Mucosa of rectum (tissue), 2 donors: ENCODE data around the gene COL18A1.

Experiments used
- H3K27ac ChIP-seq, 2 donors: one replicate each; pipeline ENCODE4 v1.7.0; 2013; ENCODE audit warnings: inconsistent platforms in 2 of 2, low read depth in 2 of 2, low read length in 2 of 2
- H3K27me3 ChIP-seq, 2 donors: one replicate each; pipeline ENCODE4 v1.7.0; 2013; ENCODE audit warnings: low read length in 2 of 2; ENCODE audit not compliant: control insufficient read depth in 2 of 2, insufficient read depth in 2 of 2
- H3K36me3 ChIP-seq, 2 donors: one replicate each; pipeline ENCODE4 v1.7.0; 2013; ENCODE audit warnings: low read length in 2 of 2; ENCODE audit not compliant: control insufficient read depth in 2 of 2, insufficient read depth in 2 of 2
- H3K4me1 ChIP-seq, 2 donors: one replicate each; pipeline ENCODE4 v1.7.0; 2013; ENCODE audit warnings: low read length in 2 of 2, mild to moderate bottlenecking in 1 of 2; ENCODE audit not compliant: control insufficient read depth in 2 of 2, insufficient read depth in 2 of 2
- H3K4me3 ChIP-seq, 2 donors: one replicate each; pipeline ENCODE4 v1.7.0; 2013; ENCODE audit warnings: low read length in 2 of 2
- H3K9ac ChIP-seq, 2 donors: one replicate each; pipeline ENCODE4 v1.7.0; 2013; ENCODE audit warnings: low read length in 2 of 2, low read depth in 1 of 2, mild to moderate bottlenecking in 1 of 2
- H3K9me3 ChIP-seq, 2 donors: one replicate each; pipeline ENCODE4 v1.7.0; 2013; ENCODE audit warnings: low read length in 2 of 2; ENCODE audit not compliant: control insufficient read depth in 2 of 2
- donor health status: healthy.
- donor health status: Normal muscosa, but diverticular disease.

Gene COL18A1

DNA sequence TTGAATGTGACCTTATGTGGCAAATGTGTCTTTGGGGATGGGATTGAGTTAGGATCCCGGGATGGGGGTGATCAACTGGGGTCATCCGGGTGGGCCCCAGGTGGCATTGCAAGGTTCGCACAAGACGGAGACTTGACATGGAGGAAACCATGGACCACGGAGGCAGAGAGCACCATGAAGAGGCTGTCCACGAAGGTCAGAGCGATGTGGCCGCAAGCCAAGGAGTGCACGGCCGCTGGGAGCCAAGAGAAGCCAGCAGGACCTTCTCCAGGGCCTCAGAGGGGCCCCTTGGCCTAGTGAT lies 22.3 kb upstream of the COL18A1 start:
- H3K36me3 ChIP-seq = no peaks in the 10 kb centered on the region
- H3K4me3 ChIP-seq = no peak overlapping the region
- no peaks in the 10 kb centered on the region for H3K27me3 ChIP-seq
- no peak overlapping the region for H3K9ac ChIP-seq
- H3K27ac ChIP-seq = no peak overlapping the region
- no peaks in the 10 kb centered on the region for H3K9me3 ChIP-seq
- H3K4me1 ChIP-seq = no peaks in the 10 kb centered on the region

DNA sequence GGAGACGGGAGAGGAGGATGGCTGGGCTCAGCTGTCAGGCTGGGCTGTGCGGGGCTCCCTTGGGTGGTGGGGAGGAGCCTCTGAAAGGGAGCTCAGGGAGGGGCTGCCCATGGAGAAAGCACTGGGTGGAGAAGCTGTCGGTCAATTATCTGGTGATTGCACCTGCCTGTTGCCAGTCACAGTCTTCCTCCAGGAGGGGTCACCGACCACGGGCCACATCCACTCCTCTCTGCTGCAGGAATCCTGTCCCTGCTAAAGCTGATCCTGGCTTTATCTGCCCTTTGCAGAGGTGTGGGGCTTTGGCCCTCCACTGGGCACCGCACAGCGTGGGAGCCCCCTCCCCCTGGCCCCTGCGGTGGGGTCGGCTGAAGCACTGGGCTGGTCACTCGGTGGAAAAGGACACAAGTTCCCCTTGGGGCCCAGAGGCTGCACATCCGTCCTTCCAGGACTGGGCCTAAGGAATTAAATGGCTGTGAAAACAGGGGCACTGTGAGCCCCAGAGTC lies 21.8 kb upstream of the COL18A1 start:
- Histone ChIP-seq H3K9ac (no peak overlapping the region), H3K4me3 (no peak overlapping the region), H3K36me3 (no peaks in the 10 kb centered on the region), H3K27ac (no peak overlapping the region), H3K4me1 (no peaks in the 10 kb centered on the region), H3K9me3 (no peaks in the 10 kb centered on the region), H3K27me3 (no peaks in the 10 kb centered on the region)

DNA sequence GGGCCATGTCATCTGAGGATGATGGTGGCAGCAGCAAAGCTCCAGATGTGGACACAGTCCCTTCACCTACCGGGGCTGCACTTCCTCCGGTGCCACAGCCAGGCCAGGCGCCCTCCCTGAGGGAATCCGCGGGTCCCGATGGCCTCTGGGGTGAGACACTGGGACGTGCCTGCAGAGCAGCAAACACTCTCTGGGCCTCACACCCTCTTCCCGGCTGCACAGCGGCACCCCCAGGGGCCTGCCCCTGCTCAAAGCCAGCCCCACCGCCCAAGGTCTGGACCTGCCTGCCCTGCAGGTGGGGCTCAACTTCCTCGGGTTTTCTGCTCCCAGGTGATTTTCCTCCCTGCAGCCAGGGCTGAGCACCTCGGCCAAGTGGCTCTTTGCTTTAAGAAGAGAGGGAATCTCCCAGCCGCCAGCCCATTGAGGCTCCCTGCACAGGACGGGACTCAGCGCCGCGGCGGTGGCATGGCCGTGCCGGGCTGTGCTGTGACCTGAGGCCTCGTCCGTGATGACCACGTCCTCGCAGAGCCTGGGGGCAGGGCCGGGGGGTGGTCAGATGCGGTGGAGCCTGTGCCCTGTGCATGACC lies 21.3 kb upstream of the COL18A1 start:
- Histone ChIP-seq H3K36me3 (no peaks in the 10 kb centered on the region), H3K9ac (no peak overlapping the region), H3K4me1 (no peaks in the 10 kb centered on the region), H3K27me3 (no peaks in the 10 kb centered on the region), H3K9me3 (no peaks in the 10 kb centered on the region), H3K4me3 (no peak overlapping the region), H3K27ac (no peak overlapping the region)

DNA sequence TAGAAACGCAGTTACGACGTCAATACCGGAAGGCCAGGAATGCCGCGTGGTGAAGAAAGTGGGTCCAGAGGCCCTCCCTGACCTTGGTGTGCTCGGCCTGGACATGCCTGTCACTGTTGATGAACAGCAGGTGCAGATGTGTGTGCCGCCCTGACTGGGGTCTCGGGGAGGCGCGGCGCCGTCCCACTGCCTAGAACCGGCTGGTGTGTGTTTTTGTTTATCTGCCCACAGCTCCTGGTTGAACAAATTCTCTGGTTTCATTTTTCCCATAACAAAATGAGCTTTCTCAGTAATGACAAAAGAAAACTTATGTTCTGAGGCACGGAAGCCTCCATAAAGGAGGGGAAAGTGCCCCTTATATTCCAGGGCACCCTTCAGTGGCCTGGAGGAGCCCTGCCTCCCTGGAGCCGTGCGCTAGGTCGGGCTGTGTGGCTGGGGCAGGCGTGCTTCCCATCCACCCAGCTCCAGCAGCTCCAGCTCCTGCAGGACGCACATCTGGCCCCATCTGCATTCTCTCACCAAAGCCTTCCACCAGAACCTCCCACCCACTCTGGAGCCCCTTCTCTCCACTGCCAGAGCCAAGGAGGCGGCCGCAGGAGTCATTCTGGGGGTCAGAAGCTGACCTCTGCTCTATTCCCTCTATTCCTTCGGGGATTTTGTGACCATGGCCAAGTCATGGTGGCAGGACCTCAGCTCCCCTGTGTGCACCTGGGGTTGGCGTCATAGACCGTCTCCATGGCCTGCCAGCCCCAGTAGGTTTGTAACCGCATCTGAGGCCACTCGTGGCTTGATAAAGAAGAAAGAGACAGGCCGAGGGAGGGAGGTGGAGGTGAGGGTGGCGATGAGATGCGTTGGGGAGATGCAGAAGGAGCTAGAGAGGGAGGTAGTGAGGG lies 20.1 kb upstream of the COL18A1 start:
- Histone ChIP-seq H3K4me1 (no peaks in the 10 kb centered on the region), H3K27me3 (no peaks in the 10 kb centered on the region), H3K4me3 (no peak overlapping the region), H3K27ac (no peak overlapping the region), H3K36me3 (no peaks in the 10 kb centered on the region), H3K9ac (no peak overlapping the region), H3K9me3 (no peaks in the 10 kb centered on the region)

DNA sequence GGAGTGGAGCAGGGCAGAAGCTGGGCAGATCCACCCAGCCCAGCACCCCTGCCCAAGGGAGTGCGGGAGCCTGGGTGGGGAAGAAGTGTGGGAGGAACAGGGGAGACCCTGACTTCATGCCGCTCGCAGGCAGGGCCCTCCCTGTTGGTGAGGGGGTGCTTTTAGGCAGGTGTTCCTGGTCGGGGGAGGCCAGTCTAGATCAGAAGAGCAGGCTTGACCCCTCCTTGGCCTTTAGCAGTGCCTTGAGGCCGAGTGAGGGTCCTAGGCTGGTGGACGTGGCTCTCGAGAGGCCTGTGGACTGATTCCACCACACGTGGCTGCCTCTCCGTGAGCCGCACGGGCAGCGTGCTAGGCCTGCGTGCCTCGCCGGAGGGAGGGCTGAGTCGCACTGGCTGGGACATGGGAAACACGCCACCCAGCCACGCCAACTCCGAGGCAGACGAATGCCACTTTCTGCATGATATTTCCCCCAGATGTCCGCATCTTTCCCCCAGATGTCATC lies 19.4 kb upstream of the COL18A1 start:
- no peaks in the 10 kb centered on the region for H3K9me3 ChIP-seq
- H3K27ac ChIP-seq = no peak overlapping the region
- H3K27me3 ChIP-seq = no peaks in the 10 kb centered on the region
- H3K4me1 ChIP-seq = no peaks in the 10 kb centered on the region
- H3K9ac ChIP-seq = no peak overlapping the region
- no peak overlapping the region for H3K4me3 ChIP-seq
- H3K36me3 ChIP-seq = no peaks in the 10 kb centered on the region

DNA sequence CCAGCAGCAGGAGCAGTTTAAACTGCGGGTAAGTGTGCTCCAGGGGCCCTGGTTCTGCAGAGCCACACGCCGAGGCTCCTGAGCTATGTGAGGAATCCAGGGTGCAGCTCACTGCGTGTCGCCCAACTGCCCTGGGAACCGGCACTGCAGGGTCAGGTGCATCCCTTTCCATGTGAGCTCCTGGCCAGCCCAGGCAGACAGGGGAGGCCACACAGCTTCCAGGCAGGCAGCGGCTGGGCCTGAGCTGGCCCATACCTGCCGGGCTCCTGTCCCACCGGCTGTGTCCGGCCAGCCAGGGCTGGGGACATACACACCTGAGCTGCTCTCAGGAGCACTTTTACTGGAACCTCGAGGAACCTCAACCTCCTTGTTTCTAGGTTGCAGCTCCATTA lies 18.6 kb upstream of the COL18A1 start:
- Histone ChIP-seq H3K36me3 (no peaks in the 10 kb centered on the region), H3K4me1 (no peaks in the 10 kb centered on the region), H3K27ac (no peak overlapping the region), H3K9me3 (no peaks in the 10 kb centered on the region), H3K27me3 (no peaks in the 10 kb centered on the region), H3K9ac (no peak overlapping the region), H3K4me3 (no peak overlapping the region)

DNA sequence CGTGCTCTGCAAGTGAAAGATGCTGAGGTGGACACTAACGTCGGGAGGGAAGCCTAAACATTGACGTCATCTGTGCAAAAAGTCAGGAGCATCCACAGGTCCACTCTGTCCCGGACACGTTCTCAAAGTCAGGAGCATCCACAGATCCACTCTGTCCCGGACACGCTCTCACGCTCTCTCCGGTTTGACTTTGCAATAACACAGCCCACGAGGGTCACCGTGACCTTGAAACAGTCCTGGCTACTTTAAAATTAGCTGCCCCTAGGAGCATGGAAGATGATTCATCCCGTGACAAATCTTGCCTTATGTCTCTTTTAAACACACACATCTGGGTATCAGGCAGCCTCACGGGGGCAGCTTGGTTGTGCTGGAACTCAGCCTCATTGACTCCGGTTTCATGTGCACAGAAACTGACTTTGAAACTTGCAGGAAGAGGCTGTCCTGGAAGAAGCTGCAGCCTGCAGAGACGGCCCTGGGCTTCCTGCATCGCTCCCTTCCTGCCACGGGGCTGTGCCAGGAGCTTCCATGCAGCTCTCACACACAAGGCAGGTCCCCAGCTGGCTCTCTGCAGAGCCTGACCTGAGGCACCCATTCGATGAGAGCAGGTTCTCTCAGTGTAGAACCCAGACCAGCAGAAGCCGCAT lies 18.1 kb upstream of the COL18A1 start:
- Histone ChIP-seq H3K27ac (no peak overlapping the region), H3K9ac (no peak overlapping the region)

DNA sequence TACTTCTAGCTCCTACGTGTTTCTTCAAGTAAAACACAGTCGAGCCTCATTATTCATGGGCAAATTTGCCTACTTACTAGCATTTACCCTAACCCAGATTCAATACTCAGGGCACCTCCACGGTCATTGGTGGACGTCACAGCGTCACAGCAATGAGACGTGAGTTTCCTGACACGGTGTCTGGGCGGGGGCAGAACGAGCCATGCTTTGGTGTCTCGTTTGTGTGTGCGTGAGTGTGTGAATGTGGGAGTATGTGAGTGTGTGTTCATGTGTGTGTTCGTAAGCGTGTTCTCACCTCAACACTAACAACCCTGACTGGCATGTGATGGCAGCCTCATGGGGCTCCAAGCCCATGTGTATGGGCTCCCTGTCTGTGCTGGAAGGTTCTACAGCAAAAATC lies 17.5 kb upstream of the COL18A1 start:
- no peaks in the 10 kb centered on the region for H3K9me3 ChIP-seq
- H3K36me3 ChIP-seq = no peaks in the 10 kb centered on the region
- H3K27ac ChIP-seq = no peak overlapping the region
- no peaks in the 10 kb centered on the region for H3K4me1 ChIP-seq
- H3K27me3 ChIP-seq = no peaks in the 10 kb centered on the region
- no peak overlapping the region for H3K4me3 ChIP-seq
- no peak overlapping the region for H3K9ac ChIP-seq

More for the DNA sequence above, 18.1 kb upstream of the COL18A1 start:
- Histone ChIP-seq H3K9me3 (no peaks in the 10 kb centered on the region), H3K36me3 (no peaks in the 10 kb centered on the region), H3K4me3 (no peak overlapping the region), H3K4me1 (no peaks in the 10 kb centered on the region), H3K27me3 (no peaks in the 10 kb centered on the region)

DNA sequence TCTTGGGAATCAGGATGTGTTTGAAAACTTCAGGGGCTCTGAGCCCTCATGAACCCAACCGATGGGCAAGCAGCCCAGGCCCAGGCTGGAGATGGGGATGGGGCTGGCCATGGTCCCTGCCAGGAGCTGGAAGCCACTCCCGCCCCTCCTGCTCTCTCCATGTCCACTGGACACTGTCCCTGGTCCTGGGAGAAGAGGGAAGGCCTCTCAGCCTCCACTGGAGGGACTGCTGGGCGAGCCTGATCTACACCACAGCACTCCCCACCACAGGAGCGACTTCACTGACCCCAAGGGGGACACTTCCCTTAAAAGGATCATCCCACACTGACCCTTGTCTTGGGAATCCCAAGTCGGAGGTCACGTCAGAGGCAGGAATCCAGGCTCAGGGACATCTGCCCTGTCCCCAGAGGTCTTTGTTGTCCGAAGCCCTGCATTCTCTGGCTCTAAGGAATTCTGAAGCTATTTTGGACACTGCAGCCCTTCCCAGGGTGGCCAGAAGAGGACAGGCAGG lies 16.9 kb upstream of the COL18A1 start:
- Histone ChIP-seq H3K4me1 (no peaks in the 10 kb centered on the region), H3K4me3 (no peak overlapping the region), H3K36me3 (no peaks in the 10 kb centered on the region), H3K27me3 (no peaks in the 10 kb centered on the region), H3K9me3 (no peaks in the 10 kb centered on the region), H3K9ac (no peak overlapping the region), H3K27ac (no peak overlapping the region)
